ENCODE results near the gene GBX1. TPM values are rescaled to one million over a fixed set of nuclear protein-coding genes. Genes with fewer than 3 reads are reported as not detected.
A peak's percentile ranks its signal among the peaks of the same experiment; 100 is the strongest.

GBX1 gene
- total and polyA plus RNA-seq, 3 experiments from 2014 or later, result not detected

- H3K27me3 ChIP-seq (ENCODE audit: insufficient read depth, low read length, poor library complexity, severe bottlenecking), result no peaks in the 10 kb centered on the region
- H3K36me3 ChIP-seq (ENCODE audit: insufficient read depth, low read length), result peaks cover 4% of the 10 kb centered on the region
- H3K27ac ChIP-seq (ENCODE audit: low read depth, low read length), result no peak overlapping the region
- POLR2A ChIA-PET, result no interaction called here
- H3K4me1 ChIP-seq (ENCODE audit: insufficient read depth, low read length), result no peaks in the 10 kb centered on the region
- Mint-ChIP-seq H3K27me3 (no peaks in the 10 kb centered on the region), H3K36me3 (peaks cover 0 to 38% (median 5%) of the 10 kb centered on the region in 3 donors), H3K4me3 (no peak overlapping the region), H3K4me1 (no peaks in the 10 kb centered on the region), H3K9me3 (no peaks in the 10 kb centered on the region), H3K27ac (no peak overlapping the region)
- H3K9me3 ChIP-seq (ENCODE audit: low read length), result no peaks in the 10 kb centered on the region
- DNase-seq, result no peak
- no peak overlapping the region for H3K4me3 ChIP-seq (ENCODE audit: low read length)
- CTCF ChIA-PET, result interaction anchor here (1.1 kb wide), 2 partner anchors 18 to 231 kb away, joined by 4 read pairs; no protein-coding TSS in a partner anchor
Measured at GRCh38 chr7:151129117-151129959, 38.2 kb downstream of the GBX1 start.

GRCh38 chr7:151128716-151129115 is 38.8 kb downstream of the GBX1 start:
- H3K4me1 ChIP-seq (ENCODE audit: insufficient read depth, low read length), result no peaks in the 10 kb centered on the region
- Mint-ChIP-seq H3K4me3 (no peak overlapping the region), H3K27ac (no peak overlapping the region)

GRCh38 chr7:151128144-151128543 is 39.4 kb downstream of the GBX1 start:
- H3K27me3 ChIP-seq (ENCODE audit: insufficient read depth, low read length, poor library complexity, severe bottlenecking), result no peaks in the 10 kb centered on the region
- Mint-ChIP-seq H3K9me3 (no peaks in the 10 kb centered on the region), H3K36me3 (peaks cover 0 to 43% (median 5%) of the 10 kb centered on the region in 3 donors), H3K27ac (no peak overlapping the region), H3K4me3 (no peak overlapping the region), H3K27me3 (no peaks in the 10 kb centered on the region), H3K4me1 (peaks cover 5 to 7% (median 5%) of the 10 kb centered on the region in 3 donors)
- H3K27ac ChIP-seq (ENCODE audit: low read depth, low read length), result no peak overlapping the region
- H3K9me3 ChIP-seq (ENCODE audit: low read length), result no peaks in the 10 kb centered on the region
- DNase-seq, result no peak
- no peak overlapping the region for H3K4me3 ChIP-seq (ENCODE audit: low read length)
- no peaks in the 10 kb centered on the region for H3K4me1 ChIP-seq (ENCODE audit: insufficient read depth, low read length)
- peaks cover 5% of the 10 kb centered on the region for H3K36me3 ChIP-seq (ENCODE audit: insufficient read depth, low read length)
- ChIA-PET CTCF (interaction anchor here (1.2 kb wide), 1 partner anchor 42 kb away, joined by 3 read pairs; no protein-coding TSS in a partner anchor), POLR2A (no interaction called here)

More at GRCh38 chr7:151128716-151129115, 38.8 kb downstream of the GBX1 start:
- no peaks in the 10 kb centered on the region for H3K9me3 ChIP-seq (ENCODE audit: low read length)
- Mint-ChIP-seq H3K27me3 (no peaks in the 10 kb centered on the region), H3K36me3 (peaks cover 0 to 41% (median 5%) of the 10 kb centered on the region in 3 donors), H3K4me1 (peaks cover 3 to 6% (median 5%) of the 10 kb centered on the region in 3 donors), H3K9me3 (no peaks in the 10 kb centered on the region)
- no peak for DNase-seq
- peaks cover 5% of the 10 kb centered on the region for H3K36me3 ChIP-seq (ENCODE audit: insufficient read depth, low read length)
- no peak overlapping the region for H3K4me3 ChIP-seq (ENCODE audit: low read length)
- no peak overlapping the region for H3K27ac ChIP-seq (ENCODE audit: low read depth, low read length)
- CTCF ChIA-PET, result interaction anchor here (1.2 kb wide), 1 partner anchor 41 kb away, joined by 3 read pairs; no protein-coding TSS in a partner anchor
- no peaks in the 10 kb centered on the region for H3K27me3 ChIP-seq (ENCODE audit: insufficient read depth, low read length, poor library complexity, severe bottlenecking)
- POLR2A ChIA-PET, result no interaction called here

DNA sequence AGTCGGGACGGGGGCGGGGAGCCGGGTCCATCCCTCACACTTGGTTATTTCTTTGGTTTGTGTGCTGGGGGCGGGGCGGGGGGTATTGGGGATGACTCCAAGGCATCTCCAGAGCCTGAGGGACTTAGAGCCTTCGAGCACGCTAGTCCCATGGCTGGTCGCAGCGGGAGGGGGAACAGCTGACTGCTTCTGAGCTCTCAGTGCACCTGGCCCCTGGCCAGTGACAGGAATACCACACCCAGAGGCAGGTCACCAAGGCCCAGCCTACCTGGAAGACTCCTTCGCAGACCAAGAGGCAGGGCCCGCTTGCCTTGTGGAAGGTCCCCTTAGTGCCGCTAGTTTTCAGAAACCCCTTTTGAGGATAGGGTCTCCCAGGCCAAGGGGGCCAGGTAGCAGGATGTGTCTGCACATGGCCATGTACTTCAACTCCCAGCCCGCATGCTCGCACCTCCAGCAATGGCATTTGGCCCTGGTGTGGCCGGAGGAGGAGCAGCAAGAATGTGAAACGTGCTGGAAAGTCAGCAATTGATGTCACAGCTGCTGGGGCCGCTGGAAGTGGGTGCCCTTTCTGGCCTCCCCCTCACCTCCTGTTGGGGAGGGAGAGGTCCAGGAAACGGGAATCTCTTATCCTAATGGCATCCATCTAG is 40.9 kb downstream of the GBX1 start:
- no peaks in the 10 kb centered on the region for H3K9me3 Mint-ChIP-seq
- CTCF ChIA-PET, result no interaction called here
- POLR2A ChIA-PET, result no interaction called here

DNA sequence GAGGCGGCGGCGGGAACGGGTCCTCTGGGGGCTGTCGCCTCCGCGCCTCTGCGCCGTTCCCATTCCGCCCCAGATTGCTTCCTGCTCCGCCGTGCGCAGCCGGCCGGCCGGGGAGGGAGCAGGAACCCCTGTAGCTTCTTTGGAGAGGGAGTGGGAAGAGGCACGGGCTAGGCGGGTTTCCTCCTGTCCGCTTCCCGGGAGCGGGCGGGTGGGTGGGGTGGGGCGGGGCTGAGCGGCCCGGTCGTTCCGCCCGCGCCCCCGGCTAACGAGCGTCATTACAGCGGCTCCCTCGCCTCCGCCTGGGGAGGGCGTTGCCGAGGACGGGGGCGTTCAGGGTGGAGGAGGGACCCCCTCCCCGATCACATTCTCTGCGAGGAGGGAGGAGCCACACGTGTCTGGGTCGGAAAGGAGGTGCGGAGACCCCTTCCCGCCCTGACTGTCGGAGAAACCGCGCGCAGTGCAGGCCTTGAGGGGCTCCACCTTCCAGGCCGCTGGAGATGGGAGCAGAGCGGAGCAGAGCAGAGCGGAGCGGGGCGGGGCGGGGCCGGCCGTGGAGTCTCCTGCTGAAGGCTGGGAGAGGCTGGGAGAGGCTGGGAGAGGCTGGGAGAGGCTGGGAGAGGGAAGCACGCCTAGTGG is 41.5 kb downstream of the GBX1 start:
- H3K27me3 ChIP-seq (ENCODE audit: insufficient read depth, low read length, poor library complexity, severe bottlenecking), result no peaks in the 10 kb centered on the region
- H3K9me3 ChIP-seq (ENCODE audit: low read length), result no peaks in the 10 kb centered on the region
- H3K4me3 ChIP-seq (ENCODE audit: low read length), result no peak overlapping the region
- no peak for DNase-seq
- Mint-ChIP-seq H3K27me3 (no peaks in the 10 kb centered on the region), H3K4me1 (peaks cover 5 to 7% (median 5%) of the 10 kb centered on the region in 3 donors), H3K9me3 (no peaks in the 10 kb centered on the region), H3K36me3 (peaks cover 0 to 40% (median 4%) of the 10 kb centered on the region in 3 donors), H3K4me3 (no peak overlapping the region), H3K27ac (no peak overlapping the region)
- ChIA-PET POLR2A (no interaction called here), CTCF (no interaction called here)
- H3K4me1 ChIP-seq (ENCODE audit: insufficient read depth, low read length), result no peaks in the 10 kb centered on the region
- H3K36me3 ChIP-seq (ENCODE audit: insufficient read depth, low read length), result peaks cover 5% of the 10 kb centered on the region
- H3K27ac ChIP-seq (ENCODE audit: low read depth, low read length), result no peak overlapping the region

More for the DNA sequence above, 40.9 kb downstream of the GBX1 start:
- Mint-ChIP-seq H3K27ac (no peak overlapping the region), H3K4me3 (peak overlapping the region in 1 of 7 donors; percentile 23), H3K36me3 (peaks cover 0 to 40% (median 1%) of the 10 kb centered on the region in 3 donors), H3K4me1 (peaks cover 5 to 7% (median 5%) of the 10 kb centered on the region in 3 donors), H3K27me3 (no peaks in the 10 kb centered on the region)
- Histone ChIP-seq H3K4me3 (ENCODE audit: low read length) (no peak overlapping the region), H3K36me3 (ENCODE audit: insufficient read depth, low read length) (peaks cover 5% of the 10 kb centered on the region), H3K27me3 (ENCODE audit: insufficient read depth, low read length, poor library complexity, severe bottlenecking) (no peaks in the 10 kb centered on the region), H3K9me3 (ENCODE audit: low read length) (no peaks in the 10 kb centered on the region), H3K27ac (ENCODE audit: low read depth, low read length) (no peak overlapping the region), H3K4me1 (ENCODE audit: insufficient read depth, low read length) (no peaks in the 10 kb centered on the region)
- DNase-seq, result no peak

DNA sequence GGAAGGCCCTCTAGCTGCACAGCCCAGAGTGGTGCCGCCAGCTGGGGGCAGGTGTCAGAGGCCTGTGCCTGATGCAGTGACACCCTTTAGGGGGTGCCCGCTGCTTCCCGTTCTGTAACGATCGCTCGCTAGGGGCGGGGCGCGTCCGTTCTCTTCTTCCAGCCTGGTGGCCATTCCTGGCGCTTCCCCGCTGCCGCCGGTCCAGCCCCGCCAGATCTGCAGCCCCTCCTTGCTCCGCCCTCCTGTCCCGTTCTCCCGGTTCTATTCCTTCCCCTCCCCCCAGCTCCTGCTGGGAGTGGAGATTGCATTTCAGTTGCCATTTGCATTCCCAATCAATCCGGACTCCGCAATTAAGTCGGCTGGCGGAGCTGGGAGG is 42.0 kb downstream of the GBX1 start:
- no peak for DNase-seq
- POLR2A ChIA-PET, result no interaction called here
- CTCF ChIA-PET, result interaction anchor here (2.0 kb wide), 1 partner anchor 180 kb away, joined by 10 read pairs; no protein-coding TSS in a partner anchor
- H3K4me3 ChIP-seq (ENCODE audit: low read length), result no peak overlapping the region
- no peaks in the 10 kb centered on the region for H3K27me3 ChIP-seq (ENCODE audit: insufficient read depth, low read length, poor library complexity, severe bottlenecking)
- Mint-ChIP-seq H3K4me1 (peaks cover 5 to 7% (median 5%) of the 10 kb centered on the region in 3 donors), H3K27ac (no peak overlapping the region), H3K9me3 (no peaks in the 10 kb centered on the region), H3K4me3 (no peak overlapping the region), H3K36me3 (peaks cover 0 to 42% (median 4%) of the 10 kb centered on the region in 3 donors), H3K27me3 (no peaks in the 10 kb centered on the region)
- no peaks in the 10 kb centered on the region for H3K9me3 ChIP-seq (ENCODE audit: low read length)
- H3K36me3 ChIP-seq (ENCODE audit: insufficient read depth, low read length), result peaks cover 5% of the 10 kb centered on the region
- no peaks in the 10 kb centered on the region for H3K4me1 ChIP-seq (ENCODE audit: insufficient read depth, low read length)
- no peak overlapping the region for H3K27ac ChIP-seq (ENCODE audit: low read depth, low read length)

- Histone ChIP-seq H3K4me3 (ENCODE audit: low read length) (no peak overlapping the region), H3K27ac (ENCODE audit: low read depth, low read length) (no peak overlapping the region), H3K27me3 (ENCODE audit: insufficient read depth, low read length, poor library complexity, severe bottlenecking) (no peaks in the 10 kb centered on the region), H3K9me3 (ENCODE audit: low read length) (no peaks in the 10 kb centered on the region), H3K4me1 (ENCODE audit: insufficient read depth, low read length) (no peaks in the 10 kb centered on the region), H3K36me3 (ENCODE audit: insufficient read depth, low read length) (peaks cover 5% of the 10 kb centered on the region)
- Mint-ChIP-seq H3K27ac (peak overlapping the region in 1 of 8 donors; percentile 72), H3K27me3 (no peaks in the 10 kb centered on the region), H3K4me3 (no peak overlapping the region), H3K36me3 (peaks cover 0 to 42% (median 4%) of the 10 kb centered on the region in 3 donors), H3K4me1 (peaks cover 5 to 7% (median 5%) of the 10 kb centered on the region in 3 donors), H3K9me3 (no peaks in the 10 kb centered on the region)
- no peak for DNase-seq
- POLR2A ChIA-PET, result no interaction called here
- CTCF ChIA-PET, result interaction anchor here (1.3 to 2.2 kb wide), 7 partner anchors 14 to 181 kb away, joined by 3 to 37 read pairs (median 9); no protein-coding TSS in a partner anchor
Measured at GRCh38 chr7:151124899-151125399, 42.5 kb downstream of the GBX1 start.
